GM19324 (cell line): ENCODE measurements around the gene CPLX1.

ENCODE experiments used
- ATAC-seq: cut with Tn5 transposase; IDR thresholded peaks from one replicate; pipeline ENCODE4 v1.9.1; 2021; ENCODE audit warnings: mild to moderate bottlenecking, moderate library complexity; ENCODE audit not compliant: unreplicated experiment, low FRiP score

CPLX1 gene

GRCh38 chr4:834368-835147 is 8.6 kb upstream of the CPLX1 start:
- no peak for ATAC-seq

- no peak for ATAC-seq
These were observed 7.9 kb upstream of the CPLX1 start for GRCh38 chr4:833731-834367.

- no peak for ATAC-seq
These were observed 7.2 kb upstream of the CPLX1 start for GRCh38 chr4:833156-833555.

GRCh38 chr4:832536-832935 is 6.6 kb upstream of the CPLX1 start:
- ATAC-seq = no peak

- ATAC-seq = no peak
These were observed 6.2 kb upstream of the CPLX1 start for GRCh38 chr4:832108-832507.

GRCh38 chr4:831483-831805 is 5.5 kb upstream of the CPLX1 start:
- no peak for ATAC-seq

GRCh38 chr4:830601-831482 is 4.9 kb upstream of the CPLX1 start:
- no peak for ATAC-seq

- no peak for ATAC-seq
These were observed 4.1 kb upstream of the CPLX1 start for GRCh38 chr4:829761-830600.

GRCh38 chr4:829291-829690 is 3.4 kb upstream of the CPLX1 start:
- ATAC-seq = no peak

- ATAC-seq = no peak
These were observed 2.8 kb upstream of the CPLX1 start for GRCh38 chr4:828641-829271.

GRCh38 chr4:827209-828081 is 1.5 kb upstream of the CPLX1 start:
- ATAC-seq = no peak

GRCh38 chr4:826508-827208 is 729 bp upstream of the CPLX1 start:
- no peak for ATAC-seq

GRCh38 chr4:825063-825970 is 612 bp downstream of the CPLX1 start:
- ATAC-seq = no peak

GRCh38 chr4:824461-825062 is 1.4 kb downstream of the CPLX1 start:
- no peak for ATAC-seq

- no peak for ATAC-seq
These were observed 2.0 kb downstream of the CPLX1 start for GRCh38 chr4:823761-824460.

GRCh38 chr4:823176-823760 is 2.7 kb downstream of the CPLX1 start:
- no peak for ATAC-seq
